NCI-H146 treated with DMSO at 0.1 percent for 48 hours (cell line): ENCODE results near the gene SMOC2.
"Not testable (repeated sequence)": the region's sequence is repeated elsewhere in the genome, so short reads cannot be mapped to it uniquely, and the experiment has no call there.

ENCODE experiments used
- DNase-seq: peaks from one replicate; lab custom pipeline; 2025; ENCODE audit not compliant: unreplicated experiment; lab: John Stamatoyannopoulos, UW

SMOC2 gene

DNA sequence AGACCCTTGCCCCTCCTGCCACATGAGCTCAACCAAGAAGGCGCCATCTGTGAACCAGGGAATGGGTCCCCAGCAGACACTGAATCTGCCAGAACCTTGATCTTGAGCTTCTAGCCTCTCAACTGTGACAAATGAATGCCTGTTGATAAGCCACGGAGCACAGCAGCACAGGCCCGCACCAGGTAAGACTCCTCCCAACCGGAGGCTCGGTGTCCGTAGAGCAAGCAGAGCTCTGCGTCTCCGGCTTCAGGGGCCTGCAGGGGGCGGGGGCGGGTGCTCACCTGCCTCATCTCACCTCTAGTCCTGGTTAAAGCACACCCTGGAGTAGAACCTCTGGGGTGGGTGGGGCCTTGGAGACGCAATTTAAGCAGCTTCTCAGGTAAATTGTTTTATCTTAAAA, 122.7 kb downstream of the SMOC2 start:
- DNase-seq: no peak

DNA sequence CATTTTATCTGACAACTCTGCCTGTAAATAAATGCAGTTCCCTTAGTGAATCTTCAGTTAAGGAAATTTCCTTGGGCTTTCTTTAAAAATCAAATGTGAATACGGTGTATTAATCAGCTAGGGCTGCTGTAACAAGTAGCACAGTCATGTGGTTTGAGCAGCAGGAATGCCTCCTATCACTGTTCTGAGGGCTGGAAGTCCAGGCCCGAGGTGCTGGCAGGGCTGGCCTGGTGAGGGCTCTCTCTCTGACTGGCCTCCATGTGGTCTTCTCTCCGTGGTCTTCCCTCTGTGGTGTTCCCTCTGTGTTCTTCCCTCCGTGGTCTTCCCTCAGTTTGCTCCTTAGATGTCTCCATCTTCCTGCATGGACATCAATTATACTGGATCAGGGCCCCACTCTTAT, 124.1 kb downstream of the SMOC2 start:
- no peak for DNase-seq

DNA sequence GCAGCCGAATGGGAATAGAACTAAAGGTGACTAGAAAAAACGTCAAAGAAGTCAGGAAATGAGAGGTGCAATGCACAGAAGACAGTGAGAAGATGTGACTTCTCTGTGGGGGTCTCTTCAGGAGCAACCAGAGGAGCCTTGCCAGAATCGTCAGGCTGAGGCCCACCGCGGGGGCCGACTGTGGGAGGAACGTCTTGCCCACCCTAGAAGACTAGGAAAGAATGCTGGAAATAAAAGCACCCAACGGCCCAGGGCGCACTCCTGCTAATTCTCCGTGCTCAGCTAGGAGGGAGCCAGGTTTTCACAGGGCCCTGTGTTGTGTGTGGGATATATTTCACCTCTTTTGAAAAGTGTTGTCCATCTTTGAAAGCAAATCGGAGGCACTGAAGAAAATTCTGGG, 129.2 kb downstream of the SMOC2 start:
- DNase-seq: no peak

DNA sequence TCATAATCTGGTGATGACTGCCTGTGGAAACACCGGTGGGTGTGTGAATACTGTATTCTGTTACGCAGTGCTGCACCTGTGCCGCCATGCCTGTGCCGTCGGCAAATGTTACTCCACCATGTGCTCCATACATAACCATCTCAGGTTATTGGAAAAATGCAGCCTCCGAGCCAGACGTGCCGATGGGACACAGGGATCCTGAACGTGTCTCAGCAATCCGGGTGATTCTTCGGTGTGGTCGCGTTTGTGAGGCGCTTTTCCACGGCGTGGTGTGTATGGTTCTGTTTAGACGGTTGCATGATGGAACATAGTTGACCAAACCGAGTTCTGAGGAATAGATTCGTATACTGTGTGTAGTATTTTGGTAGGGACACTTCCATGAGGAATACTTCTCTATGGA, 130.3 kb downstream of the SMOC2 start:
- no peak for DNase-seq

DNA sequence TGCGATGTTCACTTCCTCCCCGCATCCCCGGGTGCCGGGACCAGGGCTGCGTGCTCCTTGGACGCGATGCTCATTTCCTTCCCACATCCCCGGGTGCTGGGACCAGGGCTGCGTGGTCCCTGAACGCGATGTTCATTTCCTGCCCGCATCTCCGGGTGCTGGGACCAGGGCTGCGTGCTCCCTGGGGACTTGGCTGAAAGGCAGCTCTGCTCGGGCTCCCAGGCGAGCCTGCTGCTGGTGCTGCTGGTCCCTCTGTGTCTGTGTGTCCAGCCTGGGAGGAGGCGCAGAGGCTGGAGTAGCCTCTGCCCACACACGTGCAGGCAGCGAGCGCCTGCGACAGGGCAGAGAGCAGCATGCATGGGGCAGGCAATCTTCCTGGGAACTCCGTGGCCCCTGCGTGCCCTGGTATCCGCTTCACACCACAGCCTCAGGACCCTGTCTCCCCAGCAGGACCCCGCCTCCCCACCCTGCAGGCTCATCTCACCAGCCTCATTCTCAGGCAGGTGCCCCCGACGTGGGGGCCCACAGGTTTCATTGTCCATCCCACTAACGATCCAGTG, 132.4 kb downstream of the SMOC2 start:
- DNase-seq: not testable (repeated sequence)

DNA sequence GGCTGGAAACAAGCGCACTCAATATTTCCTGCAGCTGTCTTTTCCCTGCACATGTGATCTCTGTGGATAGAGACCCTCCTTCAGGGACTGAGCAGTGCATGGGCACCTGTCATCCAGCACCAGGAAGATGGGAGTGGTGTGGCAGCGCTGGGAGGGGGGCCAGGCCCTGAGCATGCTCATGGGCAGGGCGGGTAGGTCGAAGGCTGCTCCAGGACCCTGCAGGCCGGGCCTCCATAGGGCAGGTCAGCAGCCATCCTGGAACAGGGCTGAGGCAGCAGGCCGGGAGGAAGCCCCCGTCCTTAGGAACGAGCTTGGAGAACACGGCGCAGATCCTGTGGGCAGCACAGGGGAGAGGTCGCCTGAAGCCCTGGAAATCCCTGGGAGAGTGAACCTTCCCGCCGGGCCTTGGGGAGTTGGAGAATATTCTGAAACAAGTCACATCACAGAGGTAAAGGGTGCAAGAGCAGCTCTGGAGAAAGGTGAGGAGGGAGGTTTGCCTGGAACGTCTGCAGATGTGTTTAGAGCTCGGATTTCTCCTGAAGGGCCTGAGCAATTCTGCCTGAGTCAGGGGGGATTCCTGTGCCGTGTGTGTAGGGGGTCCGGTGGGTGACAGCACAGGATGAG, 133.2 kb downstream of the SMOC2 start:
- DNase-seq: no peak

DNA sequence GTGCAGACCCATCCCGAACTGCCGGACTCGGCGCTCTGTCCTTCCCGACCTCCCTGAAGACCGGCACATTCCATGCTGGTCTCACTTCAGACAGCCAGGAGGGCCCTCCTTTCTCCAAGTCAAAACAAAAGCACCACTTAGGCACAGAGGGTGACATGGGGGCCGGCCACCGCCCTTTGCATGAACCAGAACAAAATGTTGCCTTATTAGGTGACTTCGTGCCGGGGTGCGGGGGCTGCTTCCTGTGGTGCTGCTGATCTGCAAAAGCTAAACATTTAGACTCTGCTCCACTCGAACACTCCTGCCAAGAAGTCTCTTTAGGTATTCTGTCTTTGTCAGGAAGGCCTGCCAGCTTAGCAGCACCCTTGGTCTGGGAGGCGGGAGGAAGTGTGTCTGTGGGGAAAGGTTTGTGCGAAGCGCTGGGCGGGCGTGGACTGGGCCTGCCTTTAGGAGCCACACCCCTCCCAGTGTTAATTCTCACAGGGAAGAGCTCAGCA, 133.8 kb downstream of the SMOC2 start:
- no peak for DNase-seq

DNA sequence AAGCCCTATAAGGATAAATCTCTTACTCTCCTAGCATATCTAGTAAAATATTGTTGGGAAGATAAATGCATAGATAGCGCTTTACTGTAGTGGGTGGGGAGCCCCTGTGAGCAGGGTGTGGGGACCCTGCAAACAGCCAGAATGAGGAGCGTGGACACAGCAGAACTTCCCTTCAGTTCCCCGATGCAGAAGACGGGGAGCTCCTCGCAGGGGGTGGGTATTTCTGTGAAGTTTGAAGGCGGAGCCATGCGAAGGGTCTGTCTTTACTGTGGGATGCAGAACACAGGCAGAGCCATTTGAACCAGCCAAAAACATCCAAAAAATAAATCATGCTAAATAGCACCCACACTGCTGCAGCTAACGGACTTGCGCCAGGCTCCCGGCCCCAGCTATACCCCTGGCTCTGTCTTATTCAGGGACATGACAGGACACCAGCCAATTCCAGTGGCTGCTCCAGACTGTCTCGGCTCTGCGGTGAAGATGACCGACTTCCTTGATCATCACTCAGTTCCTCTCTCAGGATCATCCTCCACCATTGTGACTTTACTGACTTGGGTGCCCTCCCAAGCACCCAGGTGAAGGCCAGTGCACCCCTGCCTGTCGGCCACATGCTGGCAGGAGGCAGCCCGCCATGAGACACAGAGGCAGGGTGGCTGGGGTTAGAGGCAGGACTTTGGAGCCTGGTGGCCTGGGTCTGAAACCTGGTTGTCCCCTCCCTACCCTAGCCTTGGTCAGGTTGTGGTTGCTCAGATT, 134.5 kb downstream of the SMOC2 start:
- DNase-seq: no peak

DNA sequence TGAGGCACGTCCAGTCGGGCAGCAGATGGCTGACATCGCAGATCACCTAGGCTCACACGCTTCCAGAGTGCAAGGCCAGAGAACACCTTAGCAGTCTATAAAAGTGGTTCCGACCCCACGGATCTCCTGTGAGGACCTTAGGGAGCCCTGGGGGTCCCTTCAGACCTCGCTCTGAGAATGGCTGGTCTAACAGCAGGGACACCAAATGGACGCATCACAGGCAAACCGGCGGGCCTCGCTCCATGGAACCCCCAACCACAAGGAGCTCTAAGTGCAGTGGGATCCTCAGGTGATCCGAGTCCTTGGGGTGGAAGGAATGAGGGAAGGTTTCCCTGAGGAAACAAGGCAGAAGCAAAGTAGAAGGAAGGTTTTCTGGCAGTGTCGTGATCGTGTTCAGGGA, 135.4 kb downstream of the SMOC2 start:
- DNase-seq: no peak

DNA sequence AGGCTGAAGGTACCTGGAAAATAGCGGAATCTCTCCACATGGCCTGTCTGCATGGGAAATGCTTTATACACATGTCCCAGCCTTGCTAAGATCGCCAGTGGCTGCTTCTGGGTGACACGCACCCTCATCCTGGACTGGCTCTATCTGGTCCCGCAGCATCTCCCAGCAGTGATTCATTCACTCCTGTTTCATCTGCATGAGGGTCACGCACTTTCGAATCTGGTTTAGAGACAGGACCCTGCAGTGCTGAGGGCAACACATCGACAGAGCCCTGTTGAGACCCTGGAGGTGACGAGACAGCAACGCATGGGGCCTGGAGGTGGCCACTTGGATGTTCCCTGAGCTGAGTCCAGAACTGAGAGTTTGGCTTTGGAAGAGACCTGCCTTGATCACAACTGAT, 136.5 kb downstream of the SMOC2 start:
- DNase-seq: no peak

DNA sequence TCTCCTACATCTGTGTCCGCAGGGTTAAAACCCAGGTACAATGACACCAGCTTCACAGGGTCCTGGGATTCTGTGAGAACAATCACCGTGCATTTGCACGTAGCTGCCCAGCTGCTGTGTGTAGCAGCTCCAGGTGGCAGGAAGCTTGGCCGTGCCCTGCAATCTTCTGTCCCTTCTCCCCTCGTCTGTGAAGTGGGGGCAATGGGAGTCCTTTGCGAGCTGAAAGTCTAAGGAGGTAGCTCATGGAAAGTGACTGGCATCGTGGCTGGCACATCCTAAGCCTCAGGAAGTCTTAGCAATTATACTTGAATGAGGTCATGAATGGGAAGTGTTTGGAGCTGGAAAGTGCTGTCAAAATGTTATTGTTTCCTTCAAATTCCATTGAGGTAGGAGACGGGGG, 137.1 kb downstream of the SMOC2 start:
- DNase-seq: no peak

DNA sequence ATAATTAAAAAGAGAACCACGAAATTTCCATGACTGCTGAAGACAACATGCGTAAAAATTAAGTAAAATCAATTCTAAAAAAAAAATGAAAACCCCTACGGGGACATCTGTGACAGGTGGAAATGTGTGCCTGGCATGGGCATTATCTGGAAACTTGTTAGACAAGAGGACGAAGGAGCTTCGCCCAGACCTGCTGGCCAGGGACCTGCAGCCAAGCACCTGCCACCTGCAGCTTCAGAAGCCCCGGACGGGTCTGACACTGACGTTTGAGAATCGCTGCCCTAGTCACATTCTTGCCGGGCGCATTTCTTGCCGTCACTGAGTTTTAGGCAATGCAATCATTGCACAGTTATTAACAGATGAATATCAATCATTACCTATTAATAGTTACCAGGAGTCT, 140.3 kb downstream of the SMOC2 start:
- no peak for DNase-seq

DNA sequence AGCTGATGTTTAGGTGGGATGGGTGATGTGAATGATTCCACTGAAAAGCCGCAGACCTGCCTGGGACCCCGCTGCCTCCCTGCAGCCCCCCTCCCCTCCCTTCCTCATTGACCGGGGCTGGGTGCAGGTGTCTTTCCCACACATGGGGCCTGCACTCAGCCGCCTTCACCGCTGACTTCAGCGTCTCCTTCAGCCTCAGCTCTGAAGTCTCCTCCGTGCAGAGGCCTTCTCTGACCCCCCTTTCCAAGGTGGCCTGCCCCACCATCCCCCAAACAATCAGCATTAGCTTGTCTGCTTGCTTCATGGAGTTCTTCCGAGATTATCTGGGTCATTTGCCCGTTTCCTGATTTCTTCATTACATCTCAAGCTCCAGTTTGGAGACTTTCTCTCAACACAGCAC, 140.7 kb downstream of the SMOC2 start:
- DNase-seq: no peak

DNA sequence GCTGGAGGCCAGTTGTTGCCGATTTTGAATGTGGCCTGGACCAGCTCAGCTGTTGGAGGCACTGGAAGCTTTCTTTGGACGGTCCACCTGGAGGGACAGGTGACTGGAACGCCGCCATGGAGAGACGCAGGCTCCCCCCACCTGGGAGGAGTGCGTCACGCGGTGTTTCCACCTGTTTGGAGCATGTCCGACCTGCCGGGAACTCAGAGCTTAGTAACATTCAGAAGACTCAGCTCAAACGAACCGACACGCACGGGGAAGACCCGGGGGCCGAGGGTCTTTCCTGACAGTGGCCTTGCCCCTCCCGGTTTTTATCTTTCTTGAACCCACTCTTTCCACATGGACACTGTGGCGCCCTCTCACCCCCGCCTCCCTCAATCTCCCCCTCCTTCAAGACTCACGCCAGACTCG, 141.6 kb downstream of the SMOC2 start:
- no peak for DNase-seq

DNA sequence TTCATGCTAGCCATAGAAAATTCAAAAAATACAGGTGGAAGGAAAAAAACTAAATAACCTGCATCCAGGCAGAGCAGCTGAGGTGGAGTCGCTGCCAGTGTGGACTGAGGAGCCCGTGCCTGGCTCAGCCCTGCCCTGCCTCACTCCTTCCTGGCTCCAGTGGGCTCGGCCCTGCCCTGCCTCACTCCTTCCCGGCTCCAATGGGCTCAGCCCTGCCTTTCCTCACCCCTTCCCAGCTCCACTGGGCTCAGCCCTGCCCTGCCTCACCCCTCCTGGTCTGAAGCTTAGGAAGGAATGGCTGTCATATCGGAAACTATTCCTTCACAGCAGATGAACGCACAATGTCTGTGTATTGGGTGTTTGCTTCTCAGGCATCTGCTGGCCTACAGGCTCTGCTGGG, 142.1 kb downstream of the SMOC2 start:
- DNase-seq: no peak

DNA sequence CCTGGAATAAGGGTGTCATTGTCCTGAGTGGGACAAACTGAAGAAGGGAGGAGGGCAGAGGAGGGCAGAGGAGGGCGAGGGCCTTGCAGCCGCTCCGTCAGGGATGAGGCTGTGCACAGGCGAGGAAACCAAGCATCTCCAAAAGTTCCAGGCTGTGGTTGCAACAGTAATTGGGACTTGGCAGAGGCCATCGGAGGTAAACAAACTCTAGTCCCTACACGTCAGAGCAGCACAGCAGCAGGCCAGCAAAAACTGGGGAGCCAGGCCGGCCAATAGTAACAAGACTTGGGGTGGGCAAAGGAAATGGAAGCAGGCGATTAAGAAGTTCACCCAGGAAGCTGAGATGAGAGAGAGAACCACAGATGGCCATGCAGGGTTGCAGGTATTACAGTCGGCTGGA, 142.8 kb downstream of the SMOC2 start:
- DNase-seq: no peak

DNA sequence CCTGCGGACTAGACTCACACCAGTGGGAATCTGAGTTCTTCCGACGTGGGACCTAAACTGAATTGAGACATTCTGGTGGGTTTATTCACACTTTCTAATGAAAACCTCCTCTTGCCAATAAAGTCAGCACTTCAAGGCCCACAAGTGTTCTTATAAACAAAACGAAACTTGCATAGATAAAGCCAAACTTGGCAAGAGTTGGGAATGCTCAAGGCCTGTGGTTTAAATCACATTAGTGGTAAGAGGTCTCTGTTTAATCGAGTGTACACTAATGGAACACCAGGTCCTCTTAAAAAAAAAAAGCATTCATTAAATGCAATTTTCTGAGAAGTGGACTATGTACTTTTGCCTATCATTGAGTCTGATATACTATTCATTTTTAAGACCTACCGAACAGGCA, 143.3 kb downstream of the SMOC2 start:
- no peak for DNase-seq

DNA sequence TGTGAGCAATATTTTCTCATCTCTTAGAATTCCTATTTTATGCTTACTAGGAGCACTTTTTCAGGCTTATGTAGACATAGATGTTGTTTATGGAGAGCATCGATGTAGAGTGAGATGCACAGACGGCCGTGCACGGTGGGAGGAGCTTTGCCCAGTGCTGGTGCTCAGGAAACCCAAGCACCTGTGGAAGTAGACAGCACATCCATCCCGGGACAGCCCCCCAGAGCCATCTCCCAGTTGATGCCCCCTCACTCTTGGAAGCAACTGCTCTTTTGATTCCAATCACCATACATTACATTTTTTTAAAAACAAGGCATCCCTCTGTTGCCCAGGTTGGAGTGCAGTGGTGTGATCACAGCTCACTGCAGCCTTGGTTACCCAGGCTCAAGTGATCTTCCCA, 143.7 kb downstream of the SMOC2 start:
- DNase-seq: no peak

DNA sequence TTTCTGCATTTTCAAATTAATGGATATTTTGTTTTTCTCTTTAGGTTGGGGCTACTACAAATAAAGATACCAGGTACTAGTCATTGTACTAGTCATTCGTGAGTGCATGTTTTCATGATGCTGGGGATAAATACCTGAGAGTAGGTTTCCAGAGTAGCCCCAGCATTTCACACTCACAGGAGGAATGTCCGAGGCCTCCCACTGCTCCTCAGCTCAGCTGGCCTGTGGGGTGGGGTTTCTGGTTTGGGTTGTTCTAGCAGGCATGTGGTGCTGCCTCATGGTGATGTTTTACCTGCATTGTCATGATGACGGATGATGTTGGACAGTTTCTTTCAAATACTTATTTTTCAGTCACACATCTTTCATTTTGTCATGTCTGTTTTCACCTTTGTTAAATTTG, 144.5 kb downstream of the SMOC2 start:
- DNase-seq: no peak

DNA sequence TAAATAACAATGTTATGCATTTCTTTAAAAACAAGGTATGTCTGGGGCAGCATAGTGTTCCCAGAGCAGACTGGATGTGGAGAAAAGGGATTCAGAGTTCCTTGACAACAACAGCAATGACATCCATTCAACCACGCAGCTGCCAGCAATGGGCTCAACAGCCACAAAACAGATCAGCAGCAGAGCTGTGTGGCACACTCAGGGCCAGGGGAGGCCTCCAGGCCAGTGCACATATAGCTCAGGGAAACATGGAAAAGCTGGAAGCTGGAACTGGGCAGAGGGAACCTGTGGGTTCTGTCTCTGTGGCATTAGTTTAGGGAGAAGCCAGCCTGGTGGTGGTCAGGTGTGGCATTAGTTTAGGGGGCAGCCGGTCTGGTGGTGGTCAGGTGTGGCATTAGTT, 148.3 kb downstream of the SMOC2 start:
- DNase-seq: no peak

DNA sequence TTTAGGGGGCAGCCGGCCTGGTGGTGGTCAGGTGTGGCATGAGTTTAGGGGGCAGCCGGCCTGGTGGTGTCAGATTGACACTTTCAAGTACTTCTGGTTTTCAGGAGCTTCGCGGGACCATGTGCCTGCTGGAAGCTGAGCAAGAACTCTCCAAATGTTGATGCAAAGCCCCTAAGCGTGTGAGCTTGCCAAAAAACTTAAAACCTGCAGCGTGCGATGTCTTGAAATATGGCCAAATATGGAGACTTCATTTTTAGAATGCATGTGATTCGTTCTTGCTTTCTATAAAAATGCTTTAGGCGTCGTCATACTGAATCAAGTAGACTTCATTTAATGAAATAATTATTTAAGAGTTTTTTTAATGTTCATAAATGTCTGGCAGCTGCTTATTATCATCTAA, 149.4 kb downstream of the SMOC2 start:
- DNase-seq: no peak

DNA sequence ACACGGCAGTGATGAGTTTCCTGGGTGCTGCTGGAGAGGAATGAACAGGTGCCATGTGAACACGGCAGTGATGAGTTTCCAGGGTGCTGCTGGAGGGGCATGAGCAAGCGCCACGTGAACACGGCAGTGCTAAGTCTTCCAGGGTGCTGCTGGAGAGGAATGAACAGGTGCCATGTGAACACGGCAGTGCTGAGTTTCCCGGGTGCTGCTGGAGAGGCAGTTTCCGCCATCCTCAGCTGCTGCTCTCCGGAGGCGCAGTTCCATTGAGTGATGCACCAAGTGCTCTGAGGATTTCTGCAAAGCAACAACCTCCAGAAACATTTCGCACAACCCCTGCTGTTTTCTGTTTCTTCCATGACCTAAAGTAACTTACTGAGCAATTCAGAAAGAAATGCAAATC, 155.4 kb downstream of the SMOC2 start:
- peak; percentile 67 for DNase-seq

DNA sequence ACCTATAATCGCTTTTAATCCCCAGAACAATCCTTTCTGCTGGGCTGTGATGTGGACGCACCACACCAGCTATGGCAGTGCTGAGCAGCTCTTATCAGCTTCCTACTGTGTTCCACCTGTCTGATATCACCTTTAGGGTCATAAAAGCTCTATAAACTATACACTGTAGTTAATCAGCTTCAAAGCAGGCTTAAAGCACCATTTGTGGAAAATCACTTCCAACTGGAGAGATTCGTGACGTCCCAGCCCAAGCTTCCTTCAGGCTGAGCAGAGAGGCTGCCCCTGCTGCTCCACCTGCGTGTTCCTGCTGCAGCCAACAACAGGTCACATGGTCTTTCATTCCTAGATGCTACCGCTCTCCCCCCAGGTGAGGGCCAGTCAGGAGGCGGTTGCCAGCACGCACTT, 156.5 kb downstream of the SMOC2 start:
- peak; percentile 100 for DNase-seq
